ENCODE measurements around the gene MCM10. TPM values are rescaled to one million over a fixed set of nuclear protein-coding genes. Genes with fewer than 3 reads are reported as not detected.

MCM10 gene
- under 1 TPM in 1 of 4 donors, not detected in 3; 0.22 TPM for total RNA-seq

GRCh38 chr10:13160934-13161856, at the start of gene MCM10:
Gene MCM10 (plus strand): TSS chr10:13161558. CDS start chr10:13164203, 2,645 bp downstream.
- Histone ChIP-seq H3K27me3 (no peaks in the 10 kb centered on the region), H3K9me3 (no peaks in the 10 kb centered on the region), H3K4me1 (peaks cover 0 to 16% (median 6%) of the 10 kb centered on the region in 4 donors), H3K27ac (peak within 1 kb of the TSS in 2 of 4 donors; percentile 2 to 35), H3K4me3 (peak within 1 kb of the TSS; percentile 27 to 54 (median 38)), H3K36me3 (no peaks in the 10 kb centered on the region)
- peak; percentile 94 to 99 for DNase-seq (ENCODE audit: low spot score in 2 of 2)
- WGBS, 2 donors = 1% methylated on average over 32 to 51 of the region's 56 CpGs
- TF ChIP-seq EP300 (IDR thresholded peaks at IDR 0.05) (peak; percentile 83 to 95), POLR2A (IDR thresholded peaks at IDR 0.05) (no peak)
- TF ChIP-seq, protein P1, sequence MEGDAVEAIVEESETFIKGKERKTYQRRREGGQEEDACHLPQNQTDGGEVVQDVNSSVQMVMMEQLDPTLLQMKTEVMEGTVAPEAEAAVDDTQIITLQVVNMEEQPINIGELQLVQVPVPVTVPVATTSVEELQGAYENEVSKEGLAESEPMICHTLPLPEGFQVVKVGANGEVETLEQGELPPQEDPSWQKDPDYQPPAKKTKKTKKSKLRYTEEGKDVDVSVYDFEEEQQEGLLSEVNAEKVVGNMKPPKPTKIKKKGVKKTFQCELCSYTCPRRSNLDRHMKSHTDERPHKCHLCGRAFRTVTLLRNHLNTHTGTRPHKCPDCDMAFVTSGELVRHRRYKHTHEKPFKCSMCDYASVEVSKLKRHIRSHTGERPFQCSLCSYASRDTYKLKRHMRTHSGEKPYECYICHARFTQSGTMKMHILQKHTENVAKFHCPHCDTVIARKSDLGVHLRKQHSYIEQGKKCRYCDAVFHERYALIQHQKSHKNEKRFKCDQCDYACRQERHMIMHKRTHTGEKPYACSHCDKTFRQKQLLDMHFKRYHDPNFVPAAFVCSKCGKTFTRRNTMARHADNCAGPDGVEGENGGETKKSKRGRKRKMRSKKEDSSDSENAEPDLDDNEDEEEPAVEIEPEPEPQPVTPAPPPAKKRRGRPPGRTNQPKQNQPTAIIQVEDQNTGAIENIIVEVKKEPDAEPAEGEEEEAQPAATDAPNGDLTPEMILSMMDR (IDR thresholded peaks at IDR 0.05) = peak; percentile 76 to 95 (median 85)

GRCh38 chr10:13113544-13113943, 47.8 kb upstream of the MCM10 start:
- Histone ChIP-seq H3K27me3 (no peaks in the 10 kb centered on the region), H3K4me3 (no peak overlapping the region), H3K27ac (no peak overlapping the region), H3K9me3 (no peaks in the 10 kb centered on the region), H3K36me3 (peaks cover 0 to 82% (median 5%) of the 10 kb centered on the region in 3 donors), H3K4me1 (peaks cover 0 to 27% (median 0%) of the 10 kb centered on the region in 4 donors)
- DNase-seq (ENCODE audit: low spot score in 2 of 2) = no peak
- 85 to 90% methylated on average over 6 of the region's 6 CpGs for WGBS, 2 donors
- TF ChIP-seq, protein P1 (IDR thresholded peaks at IDR 0.05) = no peak
- TF ChIP-seq POLR2A (IDR thresholded peaks at IDR 0.05) (no peak), EP300 (IDR thresholded peaks at IDR 0.05) (no peak)

DNA sequence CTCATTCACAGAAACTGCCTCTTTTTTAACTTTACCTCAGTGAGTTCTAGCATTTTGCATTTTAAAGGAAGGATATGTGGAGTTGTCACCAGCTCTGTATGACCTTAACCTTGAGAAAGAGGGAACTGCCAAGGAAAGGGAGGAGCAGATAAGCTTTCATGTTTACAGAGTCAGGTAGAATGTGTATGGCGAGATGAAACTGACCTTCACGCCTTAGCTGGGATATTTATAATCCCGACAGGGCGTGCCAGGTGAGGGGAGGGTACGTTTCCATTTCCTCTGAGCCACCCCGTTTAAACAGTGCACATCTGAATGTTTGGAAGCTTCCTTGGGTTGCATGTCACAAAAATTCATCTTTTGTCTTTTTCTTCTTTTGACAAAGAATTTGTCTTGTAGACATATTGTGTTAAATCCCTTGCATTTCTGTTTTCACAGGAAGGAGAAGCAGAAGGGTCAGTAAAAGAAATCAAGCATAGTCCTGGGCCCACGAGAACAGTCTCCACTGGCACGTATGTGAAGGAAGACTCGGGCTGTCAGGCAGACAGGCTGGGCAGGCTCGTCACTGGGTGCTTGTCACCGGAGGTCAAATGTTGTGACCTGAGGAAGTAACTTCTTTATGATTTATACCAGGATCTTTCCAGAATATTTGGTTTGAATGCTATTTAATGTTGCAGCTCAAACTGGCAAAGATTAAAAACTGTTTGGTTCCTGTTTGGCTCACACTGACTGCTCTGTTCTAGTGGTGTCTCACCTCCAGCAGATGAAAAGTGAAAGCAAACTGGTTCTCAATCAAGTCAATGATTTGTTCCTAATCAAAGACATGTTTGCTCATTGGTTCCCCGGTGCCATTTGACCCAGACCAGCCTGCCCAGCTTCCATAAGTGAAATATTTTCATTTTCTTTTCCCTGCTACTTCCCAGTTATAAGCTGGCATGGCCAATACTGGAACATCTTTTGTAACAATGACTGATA, 45.2 kb upstream of the MCM10 start:
- Histone ChIP-seq H3K36me3 (peaks cover 0 to 76% (median 0%) of the 10 kb centered on the region in 3 donors), H3K9me3 (no peaks in the 10 kb centered on the region), H3K27ac (peak overlapping the region in 2 of 4 donors; percentile 25 to 38), H3K4me1 (peaks cover 0 to 22% (median 0%) of the 10 kb centered on the region in 4 donors), H3K4me3 (no peak overlapping the region), H3K27me3 (no peaks in the 10 kb centered on the region)
- TF ChIP-seq EP300 (IDR thresholded peaks at IDR 0.05) = no peak
- TF ChIP-seq POLR2A (IDR thresholded peaks at IDR 0.05) = no peak
- TF ChIP-seq, protein P1 (IDR thresholded peaks at IDR 0.05) = no peak
- DNase-seq (ENCODE audit: low spot score in 2 of 2) = no peak
- 74% methylated on average over 12 of the region's 12 CpGs for WGBS, 2 donors

GRCh38 chr10:13117841-13118783, 43.2 kb upstream of the MCM10 start:
- no peak overlapping the region for H3K4me3 ChIP-seq
- no peaks in the 10 kb centered on the region for H3K9me3 ChIP-seq
- TF ChIP-seq, protein P1 (IDR thresholded peaks at IDR 0.05) = no peak
- no peak for TF ChIP-seq POLR2A (IDR thresholded peaks at IDR 0.05)
- no peak for TF ChIP-seq EP300 (IDR thresholded peaks at IDR 0.05)
- H3K4me1 ChIP-seq = peaks cover 0 to 25% (median 2%) of the 10 kb centered on the region in 4 donors
- peak overlapping the region in 3 of 4 donors; percentile 30 to 48 (median 36) for H3K27ac ChIP-seq
- no peak for DNase-seq (ENCODE audit: low spot score in 2 of 2)
- H3K27me3 ChIP-seq = no peaks in the 10 kb centered on the region
- 56 to 64% methylated on average over 14 of the region's 14 CpGs for WGBS, 2 donors
- peaks cover 0 to 76% (median 0%) of the 10 kb centered on the region in 3 donors for H3K36me3 ChIP-seq

All from tibial nerve (tissue), 4 donors.